HepG2 (cell line): ENCODE data around the gene CCDC158. TPM values are rescaled to one million over a fixed set of nuclear protein-coding genes. Genes with fewer than 3 reads are reported as not detected.
A peak's percentile ranks its signal among the peaks of the same experiment; 100 is the strongest.

ENCODE experiments used
- ARHGAP35 ChIP-seq: sonication (generic); formaldehyde crosslinking; IDR thresholded peaks from 2 replicates; pipeline ENCODE4 v1.9.0; 2022; ENCODE audit warnings: mild to moderate bottlenecking, inconsistent platforms, moderate library complexity, missing genetic modification reagents, borderline replicate concordance
- CBX1 ChIP-seq: IDR thresholded peaks from one replicate; pipeline ENCODE4 v1.6.1; 2016; ENCODE audit warnings: antibody characterized with exemption, low read depth
- FOXM1 ChIP-seq: sonication (generic); formaldehyde crosslinking; IDR thresholded peaks from 2 replicates; pipeline ENCODE4 v1.5.0; 2020; ENCODE audit warnings: missing genetic modification reagents
- LCORL ChIP-seq, 2 experiments: fragments of 450-650 bp in 1 of 2; sonication (generic) in 1 of 2; formaldehyde crosslinking in 1 of 2; IDR thresholded peaks; 2 replicates each; pipeline versions ENCODE4 v1.5.0 to v1.6.1; 2017 to 2020; ENCODE audit warnings: antibody characterized with exemption in 1 of 2, missing genetic modification reagents in 1 of 2
- MTA3 ChIP-seq: sonication (generic); formaldehyde crosslinking; IDR thresholded peaks from 2 replicates; pipeline ENCODE4 v1.4.0; 2020; ENCODE audit warnings: missing genetic modification reagents
- SSRP1 ChIP-seq: IDR thresholded peaks from 2 replicates; pipeline ENCODE4 v1.6.1; 2016; ENCODE audit warnings: control low read depth
- ZBTB42 ChIP-seq: sonication (generic); formaldehyde crosslinking; IDR thresholded peaks from 2 replicates; pipeline ENCODE4 v1.5.0; 2020; ENCODE audit warnings: mild to moderate bottlenecking, missing genetic modification reagents
- ZNF232 ChIP-seq: sonication (generic); formaldehyde crosslinking; IDR thresholded peaks from 2 replicates; pipeline ENCODE4 v1.4.0; 2020; ENCODE audit warnings: missing genetic modification reagents, borderline replicate concordance
- ZNF260 ChIP-seq: sonication (generic); formaldehyde crosslinking; IDR thresholded peaks from 2 replicates; pipeline ENCODE4 v1.4.0; 2020; ENCODE audit warnings: missing genetic modification reagents, low read depth, mild to moderate bottlenecking, borderline replicate concordance
- ZNF263 ChIP-seq: sonication (generic); formaldehyde crosslinking; IDR thresholded peaks from 2 replicates; pipeline ENCODE4 v1.4.0; 2020; ENCODE audit warnings: missing genetic modification reagents
- ZNF3 ChIP-seq: IDR thresholded peaks from 2 replicates; pipeline ENCODE4 v1.7.0; 2017; ENCODE audit warnings: inconsistent platforms
- ZNF350 ChIP-seq: sonication (generic); formaldehyde crosslinking; IDR thresholded peaks from 2 replicates; pipeline ENCODE4 v1.4.0; 2020; ENCODE audit warnings: mild to moderate bottlenecking, low read depth, missing genetic modification reagents, borderline replicate concordance
- ZNF367 ChIP-seq: sonication (generic); formaldehyde crosslinking; IDR thresholded peaks from 2 replicates; pipeline ENCODE4 v1.4.0; 2020; ENCODE audit warnings: missing genetic modification reagents, borderline replicate concordance
- ZNF510 ChIP-seq: sonication (generic); formaldehyde crosslinking; IDR thresholded peaks from 2 replicates; pipeline ENCODE4 v1.4.0; 2020; ENCODE audit warnings: low read depth, mild to moderate bottlenecking, missing genetic modification reagents
- ZNF589 ChIP-seq: sonication (generic); formaldehyde crosslinking; conservative IDR thresholded peaks from 2 replicates; pipeline ENCODE4 v1.8.0; 2022; ENCODE audit warnings: mild to moderate bottlenecking, moderate library complexity, missing genetic modification reagents
- ZNF703 ChIP-seq: sonication (generic); formaldehyde crosslinking; IDR thresholded peaks from 2 replicates; pipeline ENCODE4 v1.5.1; 2020; ENCODE audit warnings: missing genetic modification reagents, mild to moderate bottlenecking, moderate library complexity, borderline replicate concordance
- ZNF746 ChIP-seq: sonication (generic); formaldehyde crosslinking; IDR thresholded peaks from 2 replicates; pipeline ENCODE4 v1.8.0; 2022; ENCODE audit warnings: mild to moderate bottlenecking, missing genetic modification reagents
- ZNF747 ChIP-seq: sonication (generic); formaldehyde crosslinking; IDR thresholded peaks from 2 replicates; pipeline ENCODE4 v1.8.1; 2023; ENCODE audit warnings: missing genetic modification reagents, mild to moderate bottlenecking, borderline replicate concordance
- ZNF816 ChIP-seq: sonication (generic); formaldehyde crosslinking; IDR thresholded peaks from 2 replicates; pipeline ENCODE4 v1.8.0; 2022; ENCODE audit warnings: missing genetic modification reagents, mild to moderate bottlenecking, borderline replicate concordance
- polyA plus RNA-seq, 8 experiments: library from polyadenylated mRNA; depleted of rRNA in 3 of 8; stranded (reverse) in 7 of 8; unstranded in 1 of 8; fragments of >200 nt; fragmentation: Illumina TruSeq in 4 of 8; extraction: Trizol in 4 of 8; gene quantifications; 2 replicates each; pipeline versions ENCODE4 v1.2.1 to v1.2.3, GENCODE V29; 2011 to 2016; ENCODE audit warnings: low read depth in 4 of 8, missing spikeins in 1 of 8, mixed read lengths in 1 of 8; ENCODE audit not compliant: insufficient read depth in 1 of 8
- total RNA-seq, 5 experiments: library from RNA; depleted of rRNA; stranded (reverse); fragments of >200 nt; fragmentation: Illumina TruSeq; extraction: Trizol; gene quantifications; 2 replicates each; pipeline ENCODE4 v1.2.3, GENCODE V29; 2016; ENCODE audit warnings: low read depth in 1 of 5
- TF ChIP-seq, protein P1 (sequence below): conservative IDR thresholded peaks from 2 replicates; pipeline ENCODE4 v1.6.1; 2018; ENCODE audit warnings: missing genetic modification reagents
- TF ChIP-seq, protein P2 (sequence below): sonication (generic); formaldehyde crosslinking; IDR thresholded peaks from 2 replicates; pipeline ENCODE4 v1.4.0; 2020; ENCODE audit warnings: missing genetic modification reagents, mild to moderate bottlenecking, borderline replicate concordance
- TF ChIP-seq, protein P3 (sequence below): sonication (generic); formaldehyde crosslinking; IDR thresholded peaks from 2 replicates; pipeline ENCODE4 v1.5.1; 2020; ENCODE audit warnings: missing genetic modification reagents, mild to moderate bottlenecking, borderline replicate concordance
- TF ChIP-seq, protein P4 (sequence below): sonication (generic); formaldehyde crosslinking; IDR thresholded peaks from 2 replicates; pipeline ENCODE4 v1.5.0; 2020; ENCODE audit warnings: missing genetic modification reagents
- TF ChIP-seq, protein P5 (sequence below): sonication (generic); formaldehyde crosslinking; IDR thresholded peaks from 2 replicates; pipeline ENCODE4 v1.5.1; 2020; ENCODE audit warnings: missing genetic modification reagents, mild to moderate bottlenecking, borderline replicate concordance

Gene CCDC158
- total and polyA plus RNA-seq, 2 of the 13 experiments (the other 11 are each of a cell fraction or from before 2014, with no cell fraction given): not detected

DNA sequence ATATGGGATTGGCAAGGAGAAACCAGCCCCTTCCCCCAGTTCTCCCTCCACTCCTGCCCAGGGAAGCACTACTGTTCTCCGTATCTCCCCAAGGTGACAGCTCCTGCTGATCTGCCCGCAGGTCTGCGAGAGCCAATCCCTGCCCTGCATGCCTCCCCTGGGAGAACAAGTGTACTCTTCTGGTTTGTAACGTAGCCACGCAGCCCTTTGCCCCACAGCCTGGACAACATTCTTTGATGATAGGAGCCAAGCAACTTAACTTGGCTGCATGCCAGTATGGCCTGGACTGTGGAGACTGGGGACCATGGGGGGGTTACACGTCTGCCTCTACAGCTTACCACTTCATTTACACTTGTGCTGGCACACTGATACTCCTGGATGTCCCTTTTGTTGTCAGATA is 112.4 kb downstream of the CCDC158 start (continued):
- no peak for TF ChIP-seq ZNF367
- no peak for TF ChIP-seq ZNF510 (CRISPR knock-in tag)
- TF ChIP-seq, protein P1, sequence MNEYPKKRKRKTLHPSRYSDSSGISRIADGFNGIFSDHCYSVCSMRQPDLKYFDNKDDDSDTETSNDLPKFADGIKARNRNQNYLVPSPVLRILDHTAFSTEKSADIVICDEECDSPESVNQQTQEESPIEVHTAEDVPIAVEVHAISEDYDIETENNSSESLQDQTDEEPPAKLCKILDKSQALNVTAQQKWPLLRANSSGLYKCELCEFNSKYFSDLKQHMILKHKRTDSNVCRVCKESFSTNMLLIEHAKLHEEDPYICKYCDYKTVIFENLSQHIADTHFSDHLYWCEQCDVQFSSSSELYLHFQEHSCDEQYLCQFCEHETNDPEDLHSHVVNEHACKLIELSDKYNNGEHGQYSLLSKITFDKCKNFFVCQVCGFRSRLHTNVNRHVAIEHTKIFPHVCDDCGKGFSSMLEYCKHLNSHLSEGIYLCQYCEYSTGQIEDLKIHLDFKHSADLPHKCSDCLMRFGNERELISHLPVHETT (CRISPR knock-in tag): no peak
- no peak for TF ChIP-seq ZNF350 (CRISPR knock-in tag)
- no peak for TF ChIP-seq FOXM1 (CRISPR knock-in tag)
- TF ChIP-seq LCORL (IDR thresholded peaks at IDR 0.05): peak; percentile 80
- TF ChIP-seq LCORL (CRISPR knock-in tag; IDR thresholded peaks at IDR 0.05): no peak
- no peak for TF ChIP-seq ARHGAP35 (CRISPR knock-in tag)
- TF ChIP-seq, protein P2, sequence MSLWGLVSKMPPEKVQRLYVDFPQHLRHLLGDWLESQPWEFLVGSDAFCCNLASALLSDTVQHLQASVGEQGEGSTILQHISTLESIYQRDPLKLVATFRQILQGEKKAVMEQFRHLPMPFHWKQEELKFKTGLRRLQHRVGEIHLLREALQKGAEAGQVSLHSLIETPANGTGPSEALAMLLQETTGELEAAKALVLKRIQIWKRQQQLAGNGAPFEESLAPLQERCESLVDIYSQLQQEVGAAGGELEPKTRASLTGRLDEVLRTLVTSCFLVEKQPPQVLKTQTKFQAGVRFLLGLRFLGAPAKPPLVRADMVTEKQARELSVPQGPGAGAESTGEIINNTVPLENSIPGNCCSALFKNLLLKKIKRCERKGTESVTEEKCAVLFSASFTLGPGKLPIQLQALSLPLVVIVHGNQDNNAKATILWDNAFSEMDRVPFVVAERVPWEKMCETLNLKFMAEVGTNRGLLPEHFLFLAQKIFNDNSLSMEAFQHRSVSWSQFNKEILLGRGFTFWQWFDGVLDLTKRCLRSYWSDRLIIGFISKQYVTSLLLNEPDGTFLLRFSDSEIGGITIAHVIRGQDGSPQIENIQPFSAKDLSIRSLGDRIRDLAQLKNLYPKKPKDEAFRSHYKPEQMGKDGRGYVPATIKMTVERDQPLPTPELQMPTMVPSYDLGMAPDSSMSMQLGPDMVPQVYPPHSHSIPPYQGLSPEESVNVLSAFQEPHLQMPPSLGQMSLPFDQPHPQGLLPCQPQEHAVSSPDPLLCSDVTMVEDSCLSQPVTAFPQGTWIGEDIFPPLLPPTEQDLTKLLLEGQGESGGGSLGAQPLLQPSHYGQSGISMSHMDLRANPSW (CRISPR knock-in tag): no peak
- TF ChIP-seq, protein P3, sequence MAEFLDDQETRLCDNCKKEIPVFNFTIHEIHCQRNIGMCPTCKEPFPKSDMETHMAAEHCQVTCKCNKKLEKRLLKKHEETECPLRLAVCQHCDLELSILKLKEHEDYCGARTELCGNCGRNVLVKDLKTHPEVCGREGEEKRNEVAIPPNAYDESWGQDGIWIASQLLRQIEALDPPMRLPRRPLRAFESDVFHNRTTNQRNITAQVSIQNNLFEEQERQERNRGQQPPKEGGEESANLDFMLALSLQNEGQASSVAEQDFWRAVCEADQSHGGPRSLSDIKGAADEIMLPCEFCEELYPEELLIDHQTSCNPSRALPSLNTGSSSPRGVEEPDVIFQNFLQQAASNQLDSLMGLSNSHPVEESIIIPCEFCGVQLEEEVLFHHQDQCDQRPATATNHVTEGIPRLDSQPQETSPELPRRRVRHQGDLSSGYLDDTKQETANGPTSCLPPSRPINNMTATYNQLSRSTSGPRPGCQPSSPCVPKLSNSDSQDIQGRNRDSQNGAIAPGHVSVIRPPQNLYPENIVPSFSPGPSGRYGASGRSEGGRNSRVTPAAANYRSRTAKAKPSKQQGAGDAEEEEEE (CRISPR knock-in tag): no peak
- no peak for TF ChIP-seq ZBTB42
- TF ChIP-seq ZNF263 (CRISPR knock-in tag): no peak
- TF ChIP-seq, protein P4, sequence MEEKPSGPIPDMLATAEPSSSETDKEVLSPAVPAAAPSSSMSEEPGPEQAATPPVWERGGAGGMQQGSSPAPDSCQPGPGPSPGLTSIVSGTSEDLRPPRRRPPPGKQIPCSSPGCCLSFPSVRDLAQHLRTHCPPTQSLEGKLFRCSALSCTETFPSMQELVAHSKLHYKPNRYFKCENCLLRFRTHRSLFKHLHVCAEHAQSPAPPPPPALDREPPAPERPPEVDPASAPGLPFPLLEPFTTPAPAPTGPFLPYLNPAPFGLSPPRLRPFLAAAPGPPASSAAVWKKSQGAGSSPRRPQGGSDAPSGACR (CRISPR knock-in tag): no peak
- no peak for TF ChIP-seq CBX1
- TF ChIP-seq ZNF589 (CRISPR knock-in tag): no peak
- no peak for TF ChIP-seq ZNF3
- TF ChIP-seq ZNF232 (CRISPR knock-in tag): no peak
- TF ChIP-seq, protein P5, sequence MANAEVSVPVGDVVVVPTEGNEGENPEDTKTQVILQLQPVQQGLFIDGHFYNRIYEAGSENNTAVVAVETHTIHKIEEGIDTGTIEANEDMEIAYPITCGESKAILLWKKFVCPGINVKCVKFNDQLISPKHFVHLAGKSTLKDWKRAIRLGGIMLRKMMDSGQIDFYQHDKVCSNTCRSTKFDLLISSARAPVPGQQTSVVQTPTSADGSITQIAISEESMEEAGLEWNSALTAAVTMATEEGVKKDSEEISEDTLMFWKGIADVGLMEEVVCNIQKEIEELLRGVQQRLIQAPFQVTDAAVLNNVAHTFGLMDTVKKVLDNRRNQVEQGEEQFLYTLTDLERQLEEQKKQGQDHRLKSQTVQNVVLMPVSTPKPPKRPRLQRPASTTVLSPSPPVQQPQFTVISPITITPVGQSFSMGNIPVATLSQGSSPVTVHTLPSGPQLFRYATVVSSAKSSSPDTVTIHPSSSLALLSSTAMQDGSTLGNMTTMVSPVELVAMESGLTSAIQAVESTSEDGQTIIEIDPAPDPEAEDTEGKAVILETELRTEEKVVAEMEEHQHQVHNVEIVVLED (CRISPR knock-in tag): peak; percentile 48; the same call in 1 of the 2 replicates
- no peak for TF ChIP-seq MTA3 (CRISPR knock-in tag)
- TF ChIP-seq ZNF260: no peak
- no peak for TF ChIP-seq ZNF746 (CRISPR knock-in tag)
- TF ChIP-seq ZNF703 (CRISPR knock-in tag): no peak
- TF ChIP-seq ZNF816 (CRISPR knock-in tag): no peak
- no peak for TF ChIP-seq ZNF747 (CRISPR knock-in tag)
- no peak for TF ChIP-seq SSRP1 (CRISPR knock-in tag)
